Smooth muscle cell (in vitro differentiated cells): ENCODE results near the gene CLCNKA. TPM values are rescaled to one million over a fixed set of nuclear protein-coding genes. Genes with fewer than 3 reads are reported as not detected.
"Not testable (repeated sequence)": the region's sequence is repeated elsewhere in the genome, so short reads cannot be mapped to it uniquely, and the experiment has no call there.

Experiments
- DNase-seq: peaks from one replicate; lab custom pipeline; 2025; ENCODE audit not compliant: unreplicated experiment; lab: John Stamatoyannopoulos, UW
- H2AFZ ChIP-seq: fragments of 200-600 bp; sonication (generic); 2 replicates; pipeline ENCODE4 v1.6.0; 2016; ENCODE audit warnings: antibody characterized with exemption, low read depth, mild to moderate bottlenecking
- H3F3A ChIP-seq: fragments of 200-600 bp; sonication (generic); 2 replicates; pipeline ENCODE4 v1.6.0; 2017; ENCODE audit warnings: antibody characterized with exemption, low read depth
- H3K27ac ChIP-seq: fragments of 200-600 bp; sonication (generic); 2 replicates; pipeline ENCODE4 v1.5.1; 2016; ENCODE audit warnings: low read depth, mild to moderate bottlenecking
- H3K27me3 ChIP-seq: fragments of 200-600 bp; sonication (generic); 2 replicates; pipeline ENCODE4 v1.6.1; 2016; ENCODE audit warnings: low read depth, mild to moderate bottlenecking
- H3K36me3 ChIP-seq: fragments of 200-600 bp; sonication (generic); 2 replicates; pipeline ENCODE4 v1.5.1; 2016; ENCODE audit warnings: low read depth
- H3K4me1 ChIP-seq: fragments of 200-600 bp; sonication (generic); 2 replicates; pipeline ENCODE4 v1.5.1; 2016; ENCODE audit warnings: low read depth
- H3K4me2 ChIP-seq: fragments of 200-600 bp; sonication (generic); 2 replicates; pipeline ENCODE4 v1.6.0; 2016; ENCODE audit warnings: mild to moderate bottlenecking
- H3K4me3 ChIP-seq: fragments of 200-600 bp; sonication (generic); 2 replicates; pipeline ENCODE4 v1.5.1; 2016; ENCODE audit warnings: mild to moderate bottlenecking
- H3K79me2 ChIP-seq: fragments of 200-600 bp; sonication (generic); 2 replicates; pipeline ENCODE4 v1.6.0; 2016; ENCODE audit warnings: low read depth, mild to moderate bottlenecking
- H3K9ac ChIP-seq: fragments of 200-600 bp; sonication (generic); 2 replicates; pipeline ENCODE4 v1.6.0; 2016; ENCODE audit warnings: low read depth
- H3K9me3 ChIP-seq: fragments of 200-600 bp; sonication (generic); replicated peaks from 2 replicates; pipeline ENCODE4 v1.5.1; 2016; ENCODE audit warnings: low read depth
- H4K20me1 ChIP-seq: fragments of 200-600 bp; sonication (generic); 2 replicates; pipeline ENCODE4 v1.6.0; 2016; ENCODE audit warnings: low read depth
- WGBS: methylation state at CpG from one replicate; pipeline ENCODE4 v1.1.7; 2016; ENCODE audit warnings: low lambda C conversion rate; 5-methylcytosine and 5-hydroxymethylcytosine counted together
- polyA plus RNA-seq: library from polyadenylated mRNA; unstranded; fragments of >200 nt; fragmentation: Nextera tagmentation; extraction: Ambion mirVana; gene quantifications from 2 replicates; pipeline ENCODE4 v1.2.1, GENCODE V29; 2016
- total RNA-seq: library from RNA; depleted of rRNA; stranded (reverse); fragments of >200 nt; gene quantifications from 2 replicates; pipeline ENCODE4 v1.2.3, GENCODE V29; 2014
- TF ChIP-seq, protein P1 (sequence below): fragments of 200-600 bp; sonication (generic); IDR thresholded peaks from 2 replicates; pipeline ENCODE4 v1.5.1; 2017; ENCODE audit warnings: borderline replicate concordance, mild to moderate bottlenecking, antibody characterized with exemption; ENCODE audit not compliant: insufficient read depth, poor library complexity, severe bottlenecking

Gene CLCNKA
- total and polyA plus RNA-seq, 2 experiments from 2014 or later: 0.46 TPM; not detected in 1

DNA sequence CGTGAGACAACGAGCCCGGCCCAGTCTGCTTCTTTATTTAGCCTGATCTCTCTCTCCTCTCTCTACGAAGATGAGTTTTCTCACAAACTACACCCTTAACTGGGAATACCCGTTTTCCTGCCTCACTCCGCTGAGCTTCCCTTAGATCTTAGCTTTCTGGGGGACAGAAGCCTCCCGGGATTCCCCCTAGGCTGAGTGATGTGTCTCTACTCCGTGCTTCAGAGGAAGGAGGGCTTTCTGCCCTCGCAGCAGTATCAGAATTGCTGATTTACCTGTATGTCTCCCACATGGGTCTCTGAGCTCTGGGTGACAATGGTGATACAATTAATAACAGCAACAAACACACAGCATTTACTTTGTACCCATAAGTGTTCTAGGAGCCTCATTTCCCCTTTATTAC is 47.0 kb upstream of the CLCNKA start:
- H3K9me3 ChIP-seq: no peaks in the 10 kb centered on the region
- H3K4me2 ChIP-seq: peak overlapping the region; percentile 93
- H4K20me1 ChIP-seq: peaks cover 24% of the 10 kb centered on the region
- TF ChIP-seq, protein P1, sequence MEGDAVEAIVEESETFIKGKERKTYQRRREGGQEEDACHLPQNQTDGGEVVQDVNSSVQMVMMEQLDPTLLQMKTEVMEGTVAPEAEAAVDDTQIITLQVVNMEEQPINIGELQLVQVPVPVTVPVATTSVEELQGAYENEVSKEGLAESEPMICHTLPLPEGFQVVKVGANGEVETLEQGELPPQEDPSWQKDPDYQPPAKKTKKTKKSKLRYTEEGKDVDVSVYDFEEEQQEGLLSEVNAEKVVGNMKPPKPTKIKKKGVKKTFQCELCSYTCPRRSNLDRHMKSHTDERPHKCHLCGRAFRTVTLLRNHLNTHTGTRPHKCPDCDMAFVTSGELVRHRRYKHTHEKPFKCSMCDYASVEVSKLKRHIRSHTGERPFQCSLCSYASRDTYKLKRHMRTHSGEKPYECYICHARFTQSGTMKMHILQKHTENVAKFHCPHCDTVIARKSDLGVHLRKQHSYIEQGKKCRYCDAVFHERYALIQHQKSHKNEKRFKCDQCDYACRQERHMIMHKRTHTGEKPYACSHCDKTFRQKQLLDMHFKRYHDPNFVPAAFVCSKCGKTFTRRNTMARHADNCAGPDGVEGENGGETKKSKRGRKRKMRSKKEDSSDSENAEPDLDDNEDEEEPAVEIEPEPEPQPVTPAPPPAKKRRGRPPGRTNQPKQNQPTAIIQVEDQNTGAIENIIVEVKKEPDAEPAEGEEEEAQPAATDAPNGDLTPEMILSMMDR: no peak
- H3K9ac ChIP-seq: peak overlapping the region; percentile 96
- H3K4me1 ChIP-seq: peaks cover 9% of the 10 kb centered on the region
- H3K27ac ChIP-seq: peak overlapping the region; percentile 86
- H2AFZ ChIP-seq: no peak overlapping the region
- no peak for DNase-seq
- peaks cover 42% of the 10 kb centered on the region for H3K79me2 ChIP-seq
- no peaks in the 10 kb centered on the region for H3F3A ChIP-seq
- peaks cover 3% of the 10 kb centered on the region for H3K36me3 ChIP-seq
- no peaks in the 10 kb centered on the region for H3K27me3 ChIP-seq
- 59% methylated on average over 9 of the region's 9 CpGs for WGBS
- H3K4me3 ChIP-seq: peak overlapping the region; percentile 95

DNA sequence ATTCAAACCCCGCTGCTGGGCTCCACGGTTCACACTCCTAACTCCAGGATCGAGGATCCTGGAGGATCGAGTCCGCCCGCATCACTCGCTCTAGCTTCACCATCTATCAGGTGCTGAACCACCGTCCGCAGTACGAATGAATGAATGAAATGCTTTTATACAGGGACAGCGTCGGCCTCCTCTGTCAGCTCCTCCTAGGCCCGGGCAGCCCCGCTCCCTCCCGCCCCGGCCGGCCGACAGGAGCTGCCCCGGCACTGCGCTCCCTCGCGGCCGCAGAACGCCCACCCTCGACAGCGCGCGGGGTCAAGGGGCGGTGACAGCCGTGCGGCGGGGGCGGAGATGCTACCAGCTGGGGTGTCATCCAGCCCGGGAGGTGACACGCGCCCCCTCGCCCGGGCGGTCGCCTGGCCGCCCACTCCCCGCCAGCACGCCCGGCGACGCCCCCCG is 46.5 kb upstream of the CLCNKA start:
- Histone ChIP-seq H3K79me2 (peaks cover 37% of the 10 kb centered on the region), H3K9ac (peak overlapping the region; percentile 96), H3K27me3 (no peaks in the 10 kb centered on the region)

DNA sequence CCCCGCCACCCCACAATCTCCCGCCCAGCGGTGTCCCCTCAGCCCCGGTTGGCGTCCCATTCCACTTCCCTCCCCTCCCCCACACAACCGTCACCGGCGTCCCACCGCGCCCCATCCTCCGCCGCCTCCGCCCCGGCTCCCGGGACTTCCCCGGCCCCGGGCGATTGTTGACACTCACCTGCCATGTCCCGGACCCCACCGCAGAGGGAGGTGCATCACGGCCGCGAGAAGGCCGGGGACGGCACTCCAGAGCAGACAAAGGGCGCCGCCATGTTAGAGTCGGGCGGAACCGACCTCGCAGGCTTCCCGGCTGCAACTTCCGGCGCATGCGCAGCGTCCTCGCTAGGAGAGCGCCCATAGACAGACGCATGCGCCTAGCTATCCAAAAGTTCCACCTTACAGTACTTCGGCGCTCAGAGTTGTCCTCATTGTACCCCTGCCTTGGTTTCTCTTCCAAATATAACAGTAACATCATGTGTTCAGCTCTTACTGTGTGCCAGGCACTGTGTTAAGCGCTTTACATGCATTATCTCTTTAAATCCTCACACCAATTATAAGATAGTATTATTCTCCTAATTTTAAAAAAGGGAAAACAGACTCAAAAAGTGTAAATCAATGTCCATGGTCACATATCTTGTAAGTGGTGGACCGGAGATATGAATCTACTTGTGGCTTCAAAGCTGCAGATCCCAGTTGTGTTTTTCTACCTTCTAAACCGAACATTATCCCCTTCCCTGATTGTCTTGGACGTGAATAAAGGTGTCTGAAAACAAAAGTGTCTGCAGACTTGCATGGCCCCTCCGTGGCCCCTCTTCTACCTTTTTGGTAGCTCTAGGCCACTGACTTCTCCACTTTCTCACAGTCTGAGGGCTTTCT is 45.8 kb upstream of the CLCNKA start, which contains the start of gene ZBTB17:
Gene ZBTB17 (minus strand): TSS at position 297 of the 876 bp plus-strand sequence. CDS start 27,606 bp downstream, outside the sequence.
- H2AFZ ChIP-seq: peak within 1 kb of the TSS; percentile 98
- peak within 1 kb of the TSS; percentile 95 for H3K4me3 ChIP-seq
- H3K36me3 ChIP-seq: no peaks in the 10 kb centered on the region
- peaks cover 9% of the 10 kb centered on the region for H3K4me1 ChIP-seq
- peak within 1 kb of the TSS; percentile 93 for H3K4me2 ChIP-seq
- 13% methylated on average over 30 of the region's 47 CpGs for WGBS
- peaks cover 24% of the 10 kb centered on the region for H4K20me1 ChIP-seq
- no peaks in the 10 kb centered on the region for H3F3A ChIP-seq
- no peaks in the 10 kb centered on the region for H3K9me3 ChIP-seq
- peak within 1 kb of the TSS; percentile 96 for H3K9ac ChIP-seq
- peaks cover 31% of the 10 kb centered on the region for H3K79me2 ChIP-seq
- H3K27ac ChIP-seq: peak within 1 kb of the TSS; percentile 86
- H3K27me3 ChIP-seq: no peaks in the 10 kb centered on the region
- TF ChIP-seq, protein P1: no peak
- DNase-seq: peak; percentile 76

More for the DNA sequence above, 46.5 kb upstream of the CLCNKA start:
- 2% methylated on average over 22 of the region's 47 CpGs for WGBS
- Histone ChIP-seq H3F3A (no peaks in the 10 kb centered on the region), H4K20me1 (peaks cover 24% of the 10 kb centered on the region), H3K9me3 (no peaks in the 10 kb centered on the region), H3K36me3 (peaks cover 3% of the 10 kb centered on the region), H3K4me1 (peaks cover 9% of the 10 kb centered on the region), H3K4me2 (peak overlapping the region; percentile 93), H3K4me3 (peak overlapping the region; percentile 95), H3K27ac (peak overlapping the region; percentile 86), H2AFZ (no peak overlapping the region)
- TF ChIP-seq, protein P1: peak; percentile 14
- DNase-seq: no peak

DNA sequence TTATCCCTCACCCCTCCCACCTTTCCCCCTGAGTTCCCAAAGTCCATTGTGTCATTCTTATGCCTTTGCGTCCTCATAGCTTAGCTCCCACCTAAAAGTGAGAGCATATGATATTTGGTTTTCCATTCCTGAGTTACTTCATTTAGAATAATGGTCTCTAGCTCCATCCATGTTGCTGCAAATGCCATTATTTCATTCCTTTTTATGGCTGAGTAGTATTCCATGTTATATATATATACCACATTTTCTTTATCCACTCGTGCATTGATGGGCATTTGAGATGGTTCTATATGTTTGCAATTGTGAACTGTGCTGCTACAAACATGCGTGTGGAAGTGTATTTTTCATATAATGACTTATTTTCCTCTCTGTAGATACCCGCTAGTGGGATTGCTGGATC is 43.9 kb upstream of the CLCNKA start:
- H2AFZ ChIP-seq, H3K27me3 ChIP-seq, H3K9me3 ChIP-seq, DNase-seq, H3K9ac ChIP-seq, H3K4me1 ChIP-seq, H3K27ac ChIP-seq, H3K36me3 ChIP-seq, H3K4me2 ChIP-seq, H3F3A ChIP-seq, H3K4me3 ChIP-seq: not testable (repeated sequence)
- Histone ChIP-seq H3K79me2 (peaks cover 20% of the 10 kb centered on the region), H4K20me1 (peaks cover 20% of the 10 kb centered on the region)
- WGBS: 94% methylated on average over 4 of the region's 4 CpGs
